Natural killer cell treated with Interleukin-12 subunit alpha and Interleukin-12 subunit beta and Interleukin-15 and Interleukin-18, amount 100 ng/mL, for 72 hours (primary cell): Measurements from ENCODE around the gene LDLRAD4. TPM values are rescaled to one million over a fixed set of nuclear protein-coding genes. Genes with fewer than 3 reads are reported as not detected.
A peak's percentile ranks its signal among the peaks of the same experiment; 100 is the strongest.

Experiments
- ATAC-seq, 2 donors: fragments of 150-1000 bp; cut with Tn5 transposase in 1 of 2; sonication (Bioruptor Pico), chemical (Tn5 transposase) in 1 of 2; 2 replicates each; pipeline ENCODE4 v1.10.0; 2021
- DNase-seq: peaks from one replicate; pipeline ENCODE4 v3.0.0; 2022; ENCODE audit warnings: low spot score
- H3K27ac Mint-ChIP-seq, 2 donors: 1 replicate in 1 of 2; 2 replicates in 1 of 2; pipeline ENCODE4 v1.8.0; 2022; ENCODE audit warnings: mixed read lengths in 2 of 2, mild to moderate bottlenecking in 1 of 2, moderate library complexity in 1 of 2
- H3K27me3 Mint-ChIP-seq, 2 donors: 1 replicate in 1 of 2; 2 replicates in 1 of 2; pipeline ENCODE4 v1.8.0; 2022; ENCODE audit warnings: mixed read lengths in 2 of 2
- H3K36me3 Mint-ChIP-seq: one replicate; pipeline ENCODE4 v1.8.0; 2022; ENCODE audit warnings: mixed read lengths
- H3K4me1 Mint-ChIP-seq, 2 donors: 1 replicate in 1 of 2; 2 replicates in 1 of 2; pipeline ENCODE4 v1.8.0; 2022; ENCODE audit warnings: low read depth in 2 of 2, mixed read lengths in 2 of 2, mild to moderate bottlenecking in 1 of 2
- H3K4me3 Mint-ChIP-seq: one replicate; pipeline ENCODE4 v1.8.0; 2022; ENCODE audit warnings: mixed read lengths
- H3K9me3 Mint-ChIP-seq: 2 replicates; pipeline ENCODE4 v1.8.0; 2022; ENCODE audit warnings: mixed read lengths
- total RNA-seq, 2 donors: library from RNA; stranded (reverse); gene quantifications; one replicate each; pipeline ENCODE4 v1.2.3, GENCODE V29; 2022

Gene LDLRAD4
- total RNA-seq, 2 donors from 2014 or later: 16.3 to 19.5 TPM

DNA sequence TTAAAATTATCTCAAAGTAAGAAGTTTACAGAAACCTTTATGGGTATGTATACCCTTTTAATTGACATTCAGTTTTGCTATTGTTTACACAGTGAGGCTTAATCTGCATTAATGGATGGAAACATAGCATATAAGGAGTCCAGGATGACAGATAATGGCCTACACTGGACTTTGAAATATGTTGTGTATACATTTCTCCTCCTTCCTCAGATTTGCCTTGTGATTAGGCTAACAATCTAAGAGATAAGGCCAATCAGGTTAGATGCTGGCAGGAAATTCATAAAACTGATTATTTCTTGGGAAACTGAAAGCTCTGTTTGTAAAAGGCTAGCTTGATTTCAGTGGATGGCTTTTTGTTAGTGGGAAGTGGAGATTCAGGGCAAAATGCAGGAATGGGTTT is 191.9 kb downstream of the LDLRAD4 start:
- H3K36me3 Mint-ChIP-seq: peaks cover 7% of the 10 kb centered on the region
- no peak overlapping the region for H3K4me3 Mint-ChIP-seq
- no peaks in the 10 kb centered on the region for H3K4me1 Mint-ChIP-seq
- no peak overlapping the region for H3K27ac Mint-ChIP-seq
- H3K27me3 Mint-ChIP-seq: no peaks in the 10 kb centered on the region
- peaks cover 8% of the 10 kb centered on the region for H3K9me3 Mint-ChIP-seq
- DNase-seq (no peak), ATAC-seq (no peak)

DNA sequence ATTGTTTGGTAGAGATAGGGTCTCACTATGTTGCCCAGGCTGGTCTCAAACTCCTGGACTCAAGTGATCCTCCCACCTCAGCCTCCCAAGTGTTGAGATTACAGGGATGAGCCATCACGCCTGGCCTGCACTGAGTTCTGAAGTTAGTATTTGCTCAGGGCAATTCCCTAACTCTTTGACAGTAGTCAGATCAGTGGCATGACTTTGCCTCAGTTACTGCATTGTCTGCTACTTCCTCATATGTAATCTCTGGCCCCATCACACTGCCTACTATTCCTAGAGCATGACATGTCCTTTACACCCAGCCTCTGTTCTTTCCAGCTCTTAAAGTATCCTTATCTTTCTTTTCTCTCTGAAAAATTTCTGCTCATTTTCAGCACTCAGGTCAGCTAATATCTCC is 193.5 kb downstream of the LDLRAD4 start:
- H3K36me3 Mint-ChIP-seq: peaks cover 7% of the 10 kb centered on the region
- no peak for ATAC-seq

DNA sequence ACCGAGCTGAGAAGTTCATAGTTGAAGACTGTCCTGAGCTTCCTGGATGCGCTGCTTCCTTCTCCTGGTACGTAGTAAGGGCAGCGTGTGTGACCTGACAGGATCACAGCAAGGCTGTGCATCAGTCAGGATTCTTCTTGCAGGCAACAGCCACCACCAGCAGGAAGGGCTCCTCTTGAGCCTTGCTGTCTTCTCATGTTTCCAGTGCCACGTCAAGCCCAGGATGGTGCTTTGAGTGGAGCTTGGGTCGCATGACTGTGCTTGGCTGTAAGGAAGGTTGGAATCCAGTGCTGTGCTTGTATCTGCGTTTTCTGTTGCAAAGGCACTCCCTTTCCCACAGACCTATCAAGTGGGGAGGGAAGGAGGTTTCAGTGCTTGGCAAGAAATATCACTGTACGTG is 194.3 kb downstream of the LDLRAD4 start:
- H3K4me3 Mint-ChIP-seq: no peak overlapping the region
- H3K27ac Mint-ChIP-seq: no peak overlapping the region
- no peak for DNase-seq

More for the DNA sequence above, 193.5 kb downstream of the LDLRAD4 start:
- DNase-seq: no peak
- H3K27me3 Mint-ChIP-seq: no peaks in the 10 kb centered on the region
- no peak overlapping the region for H3K4me3 Mint-ChIP-seq
- peaks cover 0 to 3% of the 10 kb centered on the region in 2 donors for H3K4me1 Mint-ChIP-seq
- peaks cover 8% of the 10 kb centered on the region for H3K9me3 Mint-ChIP-seq
- H3K27ac Mint-ChIP-seq: no peak overlapping the region

DNA sequence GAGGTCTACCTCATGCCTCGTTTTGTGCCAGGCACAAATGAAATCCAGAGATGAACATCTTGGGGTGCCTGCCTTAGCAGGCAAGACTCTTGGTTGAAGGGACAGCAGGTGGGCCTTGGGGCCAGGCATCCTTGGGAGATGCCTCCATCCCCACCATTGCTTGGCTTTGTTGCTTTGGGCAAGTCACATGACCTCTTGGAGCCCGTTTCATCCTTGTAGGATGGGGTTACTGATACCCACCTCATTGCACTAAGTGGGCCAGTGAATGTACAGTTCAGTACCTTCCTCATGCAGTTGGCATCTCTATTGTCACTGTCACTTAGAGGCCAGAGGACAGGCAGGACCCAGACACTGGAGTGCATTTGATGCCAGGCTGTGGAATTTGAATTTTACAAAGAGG is 195.5 kb downstream of the LDLRAD4 start:
- no peak overlapping the region for H3K27ac Mint-ChIP-seq
- ATAC-seq (no peak), DNase-seq (no peak)
- H3K9me3 Mint-ChIP-seq: peaks cover 8% of the 10 kb centered on the region
- H3K27me3 Mint-ChIP-seq: no peaks in the 10 kb centered on the region
- H3K4me3 Mint-ChIP-seq: no peak overlapping the region
- H3K36me3 Mint-ChIP-seq: peaks cover 7% of the 10 kb centered on the region
- H3K4me1 Mint-ChIP-seq: peaks cover 0 to 6% of the 10 kb centered on the region in 2 donors

More for the DNA sequence above, 194.3 kb downstream of the LDLRAD4 start:
- H3K27me3 Mint-ChIP-seq: no peaks in the 10 kb centered on the region
- H3K9me3 Mint-ChIP-seq: peaks cover 8% of the 10 kb centered on the region
- H3K36me3 Mint-ChIP-seq: peaks cover 7% of the 10 kb centered on the region
- no peak for ATAC-seq
- H3K4me1 Mint-ChIP-seq: peaks cover 0 to 3% of the 10 kb centered on the region in 2 donors

DNA sequence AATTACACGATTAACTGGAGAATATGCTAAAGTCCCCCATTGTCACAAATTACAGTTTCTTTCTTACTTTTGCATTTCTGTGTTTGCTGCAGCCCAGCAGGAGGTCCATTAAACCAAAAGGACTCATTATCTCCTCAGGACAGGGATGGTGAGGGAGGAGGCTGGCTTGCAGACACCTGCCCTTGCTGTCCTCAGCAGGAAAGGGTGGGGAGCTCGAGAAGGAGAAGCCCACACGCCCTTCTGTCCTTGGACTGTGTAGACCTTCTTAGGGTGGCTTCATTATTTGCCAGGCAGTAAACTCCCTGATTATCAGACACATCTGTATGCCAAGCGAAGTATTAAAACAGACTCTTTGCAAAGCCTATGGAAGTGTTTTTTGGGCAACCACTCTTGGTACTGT is 196.0 kb downstream of the LDLRAD4 start:
- H3K4me3 Mint-ChIP-seq: no peak overlapping the region
- H3K36me3 Mint-ChIP-seq: peaks cover 7% of the 10 kb centered on the region
- no peak for DNase-seq
- no peaks in the 10 kb centered on the region for H3K27me3 Mint-ChIP-seq
- peaks cover 8% of the 10 kb centered on the region for H3K9me3 Mint-ChIP-seq
- H3K27ac Mint-ChIP-seq: no peak overlapping the region
- no peak for ATAC-seq
- peaks cover 0 to 6% of the 10 kb centered on the region in 2 donors for H3K4me1 Mint-ChIP-seq

DNA sequence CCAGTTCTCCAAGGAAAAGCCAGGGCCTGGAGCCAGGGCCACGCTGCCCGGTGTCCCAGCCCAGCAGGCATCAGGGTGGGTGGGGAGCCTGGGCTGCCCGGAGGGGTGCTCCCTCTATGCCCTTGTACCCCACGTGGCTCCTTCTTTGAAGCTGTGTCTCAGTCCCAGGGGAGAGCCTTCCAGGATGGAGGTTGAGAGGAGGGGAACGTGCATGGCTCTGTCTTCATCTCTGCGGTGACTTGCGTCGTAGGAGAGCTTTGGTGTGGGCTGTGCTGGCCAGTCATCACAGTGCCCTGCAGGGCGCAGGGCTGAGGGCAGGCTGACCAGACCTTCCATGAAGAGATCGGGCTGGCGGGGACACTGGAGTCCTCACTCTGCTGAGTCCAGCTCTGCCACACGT is 197.2 kb downstream of the LDLRAD4 start:
- no peak overlapping the region for H3K27ac Mint-ChIP-seq
- H3K36me3 Mint-ChIP-seq: peaks cover 7% of the 10 kb centered on the region
- peaks cover 8% of the 10 kb centered on the region for H3K9me3 Mint-ChIP-seq
- DNase-seq: no peak
- ATAC-seq: peak; percentile 24 to 30
- H3K4me1 Mint-ChIP-seq: peaks cover 0 to 6% of the 10 kb centered on the region in 2 donors
- H3K27me3 Mint-ChIP-seq: no peaks in the 10 kb centered on the region
- H3K4me3 Mint-ChIP-seq: no peak overlapping the region

DNA sequence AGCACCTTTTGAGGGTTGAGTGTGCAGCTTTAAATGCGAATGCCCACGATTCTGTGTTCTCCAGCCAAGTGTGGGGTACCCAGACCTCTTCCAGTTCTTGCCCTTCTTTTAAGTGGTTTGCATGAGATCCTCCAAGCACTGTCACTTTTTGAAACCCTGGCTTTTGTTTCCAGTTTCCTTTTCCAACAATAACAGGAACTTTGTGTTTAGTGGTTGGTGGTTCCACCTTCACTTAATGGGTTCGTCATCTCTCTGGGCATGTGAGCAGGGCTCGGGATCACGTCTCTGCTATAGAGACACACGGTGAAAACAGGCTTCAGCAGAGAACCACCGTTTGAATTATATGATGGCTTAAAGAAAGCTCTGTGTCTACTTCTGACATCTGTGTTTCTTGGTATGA is 197.6 kb downstream of the LDLRAD4 start:
- no peak overlapping the region for H3K27ac Mint-ChIP-seq
- peaks cover 7% of the 10 kb centered on the region for H3K36me3 Mint-ChIP-seq
- H3K4me1 Mint-ChIP-seq: peaks cover 0 to 6% of the 10 kb centered on the region in 2 donors
- DNase-seq: no peak
- H3K27me3 Mint-ChIP-seq: no peaks in the 10 kb centered on the region
- peaks cover 8% of the 10 kb centered on the region for H3K9me3 Mint-ChIP-seq
- no peak overlapping the region for H3K4me3 Mint-ChIP-seq
- no peak for ATAC-seq

DNA sequence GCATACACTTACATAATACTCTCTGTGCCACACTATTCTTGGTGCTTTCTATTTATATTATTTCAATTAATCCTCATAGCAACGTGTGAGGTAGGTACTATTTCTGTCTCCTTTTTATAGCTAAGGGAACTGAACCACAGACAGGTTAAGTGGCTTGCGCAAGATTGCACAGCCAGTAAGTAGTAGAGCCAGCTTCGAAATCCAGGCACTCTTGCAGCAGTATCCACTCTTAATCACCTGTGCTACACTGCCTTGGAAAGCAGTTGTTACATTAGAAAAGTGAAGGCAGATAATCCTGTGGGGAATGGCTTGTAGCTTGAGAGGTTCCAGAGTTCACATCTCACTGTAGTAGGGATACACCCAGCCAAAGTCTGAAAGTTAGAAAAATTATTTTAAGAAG is 198.3 kb downstream of the LDLRAD4 start:
- ATAC-seq (no peak), DNase-seq (no peak)
- Mint-ChIP-seq H3K27me3 (no peaks in the 10 kb centered on the region), H3K9me3 (peaks cover 8% of the 10 kb centered on the region), H3K36me3 (peaks cover 7% of the 10 kb centered on the region), H3K27ac (no peak overlapping the region), H3K4me3 (no peak overlapping the region), H3K4me1 (peaks cover 0 to 6% of the 10 kb centered on the region in 2 donors)

DNA sequence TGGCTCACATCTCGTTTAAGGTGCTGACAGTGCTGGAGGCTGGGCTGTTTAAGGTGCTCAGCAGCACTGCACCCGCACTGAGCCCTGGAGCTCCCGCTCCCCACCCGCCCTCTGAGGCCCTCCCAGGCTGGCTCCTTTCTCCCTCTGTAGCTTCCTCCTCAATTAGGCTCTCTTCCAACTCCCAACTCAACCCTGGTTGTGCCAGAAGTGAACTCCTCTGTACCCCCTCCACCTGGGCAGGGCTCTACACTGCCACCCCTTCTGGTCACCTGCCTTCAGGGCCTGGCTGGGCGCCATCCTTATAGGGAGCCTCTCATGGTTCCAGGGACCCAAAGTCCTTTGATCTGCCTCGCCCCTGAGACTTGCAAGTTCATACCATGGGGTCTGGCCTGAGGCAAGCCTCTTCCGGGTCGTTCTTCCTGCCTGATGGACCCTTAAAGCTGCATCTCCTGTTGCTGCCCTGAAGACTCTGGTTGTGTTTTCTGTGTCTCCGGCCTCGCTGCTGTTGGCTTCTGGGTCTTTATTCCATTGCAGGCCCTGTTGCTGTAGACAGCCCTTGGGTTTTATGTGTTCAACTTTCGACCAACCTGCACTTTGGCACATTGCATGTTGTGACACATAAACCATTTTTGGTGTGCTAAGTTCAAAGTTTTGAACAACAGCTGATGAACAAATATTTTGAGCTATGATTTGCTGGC is 199.6 kb downstream of the LDLRAD4 start:
- no peak overlapping the region for H3K27ac Mint-ChIP-seq

DNA sequence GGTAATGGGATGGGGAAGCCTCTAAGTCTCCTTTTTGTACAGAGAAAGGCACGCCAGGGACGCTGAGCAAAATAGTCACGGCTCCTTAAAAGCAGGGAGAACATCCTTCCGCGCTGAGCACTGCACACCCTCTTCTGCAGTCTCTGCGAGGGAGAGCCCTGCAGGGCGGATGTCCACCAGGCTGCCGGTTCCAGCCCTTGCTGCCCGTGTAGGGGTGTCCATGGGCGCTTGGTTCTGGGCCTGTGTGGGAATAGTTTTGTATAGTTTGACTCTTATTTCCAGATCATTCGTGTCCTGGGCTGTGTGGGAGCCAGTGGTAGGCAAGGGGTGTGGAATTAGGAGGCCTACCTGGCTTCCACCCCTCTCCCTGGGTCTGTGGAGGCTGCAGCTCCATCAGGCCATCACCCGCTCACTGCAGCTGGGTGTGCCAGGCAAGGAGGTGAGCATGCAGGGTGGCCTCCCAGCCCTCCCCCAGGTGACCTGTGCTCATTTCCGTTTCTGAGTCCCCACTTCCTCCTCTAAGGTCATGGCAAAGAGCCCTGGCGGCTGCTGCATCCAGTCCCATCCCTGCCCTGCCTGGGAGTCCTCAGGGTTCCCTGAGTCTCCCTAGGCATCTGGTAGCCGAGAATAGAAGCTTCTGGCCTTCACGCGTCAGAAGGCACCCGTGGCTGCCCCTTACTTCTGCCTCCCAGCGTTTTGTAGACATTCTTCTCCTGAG is 202.6 kb downstream of the LDLRAD4 start:
- Mint-ChIP-seq H3K9me3 (no peaks in the 10 kb centered on the region), H3K4me1 (peaks cover 0 to 9% of the 10 kb centered on the region in 2 donors), H3K4me3 (no peak overlapping the region), H3K27ac (no peak overlapping the region), H3K36me3 (no peaks in the 10 kb centered on the region), H3K27me3 (no peaks in the 10 kb centered on the region)
- DNase-seq: no peak
- ATAC-seq: no peak

More for the DNA sequence above, 199.6 kb downstream of the LDLRAD4 start:
- ATAC-seq (no peak), DNase-seq (no peak)
- no peaks in the 10 kb centered on the region for H3K27me3 Mint-ChIP-seq
- no peaks in the 10 kb centered on the region for H3K9me3 Mint-ChIP-seq
- no peak overlapping the region for H3K4me3 Mint-ChIP-seq
- peaks cover 0 to 6% of the 10 kb centered on the region in 2 donors for H3K4me1 Mint-ChIP-seq
- H3K36me3 Mint-ChIP-seq: no peaks in the 10 kb centered on the region

DNA sequence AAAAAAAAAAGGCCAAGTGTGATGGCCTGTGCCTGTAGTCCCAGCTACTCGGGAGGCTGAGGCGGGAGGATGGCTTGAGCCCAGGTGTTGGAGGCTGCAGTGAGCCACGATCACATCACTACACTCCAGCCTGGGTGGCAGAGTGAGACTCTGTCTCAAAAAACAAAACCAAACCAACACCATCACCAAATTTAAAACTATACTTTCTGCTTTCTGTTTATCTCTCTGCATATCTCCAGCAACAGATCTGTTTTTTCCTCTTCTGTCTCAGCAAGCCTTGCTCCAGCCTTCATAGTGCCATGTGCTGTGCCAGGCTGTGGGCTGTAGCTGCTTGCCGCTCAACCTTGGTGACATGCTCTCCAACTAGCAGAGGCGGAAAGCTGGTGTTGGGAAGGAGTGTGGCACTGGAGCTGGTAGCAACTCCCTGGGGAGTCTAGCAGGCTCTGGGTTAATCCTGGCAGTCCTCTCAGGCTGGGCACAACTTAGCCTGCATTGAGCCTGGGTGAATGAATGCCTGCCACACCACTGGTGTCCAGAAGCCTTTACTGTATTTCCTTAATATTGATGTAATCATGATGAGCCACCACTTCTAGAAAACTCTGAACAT is 204.1 kb downstream of the LDLRAD4 start:
- H3K36me3 Mint-ChIP-seq: no peaks in the 10 kb centered on the region
- H3K4me3 Mint-ChIP-seq: no peak overlapping the region
- peaks cover 0 to 7% of the 10 kb centered on the region in 2 donors for H3K4me1 Mint-ChIP-seq
- no peaks in the 10 kb centered on the region for H3K9me3 Mint-ChIP-seq
- H3K27me3 Mint-ChIP-seq: peaks cover 0 to under 1% of the 10 kb centered on the region in 2 donors
- DNase-seq (no peak), ATAC-seq (no peak)
- H3K27ac Mint-ChIP-seq: no peak overlapping the region

DNA sequence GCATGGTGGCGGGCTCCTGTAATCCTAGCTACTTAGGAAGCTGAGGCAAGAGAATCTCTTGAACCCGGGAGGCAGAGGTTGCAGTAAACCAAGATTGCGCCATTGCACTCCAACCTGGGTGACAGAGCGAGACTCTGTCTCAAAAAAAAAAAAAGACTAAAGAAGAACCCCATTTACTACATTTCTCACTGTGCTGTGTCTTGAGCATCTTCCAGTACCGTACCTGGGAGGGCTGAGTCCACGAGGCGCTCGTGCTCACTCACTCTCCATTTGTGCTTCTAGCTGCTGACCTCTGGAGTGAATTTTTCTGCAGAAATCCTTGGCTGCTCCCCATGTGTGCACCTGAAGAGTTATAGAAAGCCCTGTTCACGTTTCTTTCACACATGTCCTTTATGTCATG is 204.8 kb downstream of the LDLRAD4 start:
- H3K4me3 Mint-ChIP-seq: no peak overlapping the region
- H3K9me3 Mint-ChIP-seq: no peaks in the 10 kb centered on the region
- H3K4me1 Mint-ChIP-seq: peaks cover 0 to 4% of the 10 kb centered on the region in 2 donors
- no peak overlapping the region for H3K27ac Mint-ChIP-seq
- DNase-seq (no peak), ATAC-seq (no peak)
- no peaks in the 10 kb centered on the region for H3K36me3 Mint-ChIP-seq
- peaks cover 4 to 7% of the 10 kb centered on the region in 2 donors for H3K27me3 Mint-ChIP-seq

DNA sequence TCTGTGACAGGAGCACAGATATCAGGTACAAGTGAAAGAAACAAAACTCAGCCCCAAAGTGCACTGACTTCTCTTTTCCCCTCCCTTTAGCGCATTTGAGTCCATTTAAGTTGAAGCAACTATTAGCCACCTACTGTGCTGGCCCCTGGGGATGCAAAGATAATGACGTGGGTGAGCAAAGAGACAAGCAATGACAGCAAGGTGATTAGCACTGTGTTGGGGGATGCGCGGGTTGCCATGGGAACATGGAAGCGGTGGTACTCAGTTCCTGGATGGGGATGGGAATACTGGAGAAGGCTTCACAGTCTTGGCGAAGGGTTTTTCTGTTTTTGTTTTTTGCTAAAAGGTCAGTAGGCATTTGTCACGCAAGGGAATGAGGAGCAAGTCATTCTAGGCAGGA is 205.8 kb downstream of the LDLRAD4 start:
- H3K9me3 Mint-ChIP-seq: no peaks in the 10 kb centered on the region
- ATAC-seq: no peak
- no peak overlapping the region for H3K4me3 Mint-ChIP-seq
- no peak overlapping the region for H3K27ac Mint-ChIP-seq
- peaks cover 7% of the 10 kb centered on the region in 2 donors for H3K27me3 Mint-ChIP-seq
- H3K4me1 Mint-ChIP-seq: peaks cover 0 to 4% of the 10 kb centered on the region in 2 donors
- DNase-seq: no peak
- H3K36me3 Mint-ChIP-seq: no peaks in the 10 kb centered on the region
